Measurements from ENCODE around the gene SIRPG.
"Not testable (repeated sequence)": the region's sequence is repeated elsewhere in the genome, so short reads cannot be mapped to it uniquely, and the experiment has no call there.

Gene SIRPG

GRCh38 chr20:1657556-1658334 lies at the start of gene SIRPG:
Gene SIRPG (minus strand): TSS chr20:1657779. CDS start chr20:1657714, 65 bp downstream.
- no peak for DNase-seq (ENCODE audit: insufficient read length, low spot score)
- no peak for TF ChIP-seq POLR2A (IDR thresholded peaks at IDR 0.05; ENCODE audit: low read depth, low read length)
- FAIRE-seq: no peak

DNA sequence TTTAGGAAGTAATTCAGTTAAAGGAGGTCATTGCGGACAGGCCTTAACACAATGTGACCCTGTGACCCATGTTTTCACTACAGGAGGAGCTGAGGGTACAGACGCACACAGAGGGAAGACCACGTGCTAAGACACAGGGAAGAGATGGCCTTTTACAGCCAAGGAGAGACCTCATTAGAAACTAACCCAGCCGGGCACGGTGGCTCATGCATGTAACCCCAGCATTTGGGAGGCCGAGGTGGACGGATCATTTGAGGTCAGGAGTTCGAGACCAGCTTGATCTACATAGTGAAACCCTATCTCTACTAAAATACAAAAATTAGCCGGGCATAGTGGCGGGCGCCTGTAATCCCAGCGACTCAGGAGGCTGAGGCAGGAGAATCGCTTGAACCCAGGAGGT lies 49.3 kb upstream of the SIRPG start:
- FAIRE-seq: not testable (repeated sequence)

GRCh38 chr20:1706079-1706478 lies 48.5 kb upstream of the SIRPG start:
- DNase-seq (ENCODE audit: insufficient read length, low spot score) (no peak), FAIRE-seq (no peak)
- TF ChIP-seq POLR2A (IDR thresholded peaks at IDR 0.05; ENCODE audit: low read depth, low read length): no peak

More for the DNA sequence above, 49.3 kb upstream of the SIRPG start:
- not testable (repeated sequence) for DNase-seq (ENCODE audit: insufficient read length, low spot score)

DNA sequence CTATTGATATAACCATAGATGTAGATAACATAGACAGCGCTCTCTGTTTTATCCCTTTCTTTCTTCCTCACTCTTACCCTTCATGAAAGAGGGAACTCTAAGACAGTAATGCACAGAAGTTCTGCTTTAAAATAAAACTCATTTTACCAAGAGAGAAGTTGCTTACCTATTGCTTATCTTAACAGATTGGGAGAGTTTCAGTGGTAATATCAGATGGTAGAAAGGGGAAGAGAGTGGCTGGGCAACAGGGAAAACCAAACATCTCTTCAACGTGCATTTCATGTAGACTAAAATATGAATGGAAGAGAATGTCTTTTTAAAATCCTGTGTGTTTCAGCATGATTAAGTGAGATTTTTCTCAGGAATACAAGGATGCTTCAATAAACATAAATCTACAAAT lies 45.3 kb upstream of the SIRPG start:
- no peak for FAIRE-seq
- TF ChIP-seq POLR2A (IDR thresholded peaks at IDR 0.05; ENCODE audit: low read depth, low read length): no peak
- no peak for DNase-seq (ENCODE audit: insufficient read length, low spot score)

GRCh38 chr20:1702328-1702727 lies 44.7 kb upstream of the SIRPG start:
- FAIRE-seq: no peak
- TF ChIP-seq POLR2A (IDR thresholded peaks at IDR 0.05; ENCODE audit: low read depth, low read length): no peak
- no peak for DNase-seq (ENCODE audit: insufficient read length, low spot score)

DNA sequence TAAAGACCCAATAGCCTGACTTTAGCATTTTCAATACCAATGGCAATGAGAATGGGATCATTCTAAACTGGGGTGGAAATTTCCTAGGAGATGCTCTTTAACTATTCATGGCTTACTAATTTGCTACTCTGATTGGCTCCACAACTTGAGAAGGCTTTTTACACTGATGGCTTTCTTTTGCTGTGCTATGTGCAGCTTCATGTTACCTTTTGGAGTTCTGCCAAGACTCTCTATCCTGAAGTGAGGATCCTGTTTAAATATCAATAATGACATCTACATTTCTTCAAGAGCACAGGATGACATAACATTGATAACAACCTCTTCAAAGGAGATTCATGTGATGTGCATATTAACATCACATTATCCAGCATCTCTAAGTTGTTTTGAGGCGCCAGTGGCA lies 43.4 kb upstream of the SIRPG start:
- no peak for TF ChIP-seq POLR2A (IDR thresholded peaks at IDR 0.05; ENCODE audit: low read depth, low read length)
- FAIRE-seq (no peak), DNase-seq (ENCODE audit: insufficient read length, low spot score) (no peak)

- no peak for DNase-seq (ENCODE audit: insufficient read length, low spot score)
- no peak for FAIRE-seq
- no peak for TF ChIP-seq POLR2A (IDR thresholded peaks at IDR 0.05; ENCODE audit: low read depth, low read length)
Observed at GRCh38 chr20:1697592-1697991, 40.0 kb upstream of the SIRPG start.

DNA sequence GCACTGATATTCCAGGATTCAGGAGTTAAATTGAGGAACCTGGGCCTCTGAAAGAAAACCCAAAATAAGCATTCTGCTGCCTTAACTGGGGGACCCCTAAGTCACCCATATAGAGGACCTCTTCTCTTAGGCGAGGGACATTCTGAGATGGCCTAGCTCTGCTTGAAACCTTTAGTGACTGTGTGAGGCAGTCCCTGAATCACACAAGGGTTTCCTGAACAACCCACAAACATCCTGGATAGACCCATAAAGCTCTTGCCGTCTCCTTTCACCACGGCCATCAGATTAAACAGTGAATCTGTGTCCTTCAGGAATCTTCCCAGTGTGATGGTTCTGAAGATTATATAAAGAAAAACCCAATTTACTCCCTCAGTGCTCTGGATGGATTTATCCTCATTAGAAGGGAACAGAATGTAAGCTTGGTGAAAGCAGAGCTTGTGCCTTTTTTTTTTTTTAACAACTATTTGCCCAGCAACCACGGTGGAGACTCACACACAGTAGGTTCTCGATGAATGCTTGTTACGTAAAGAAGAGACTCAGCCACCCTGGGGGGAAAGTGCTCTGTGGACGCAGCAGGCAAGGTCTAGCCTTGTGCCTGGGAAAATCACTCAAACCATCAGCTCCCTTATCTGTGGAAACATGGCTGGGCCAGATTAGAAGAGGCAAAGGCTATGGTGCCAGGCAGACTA lies 39.1 kb upstream of the SIRPG start:
- no peak for TF ChIP-seq POLR2A (IDR thresholded peaks at IDR 0.05; ENCODE audit: low read depth, low read length)
- DNase-seq (ENCODE audit: insufficient read length, low spot score) (no peak), FAIRE-seq (no peak)

- FAIRE-seq: no peak
- TF ChIP-seq POLR2A (IDR thresholded peaks at IDR 0.05; ENCODE audit: low read depth, low read length): no peak
- DNase-seq (ENCODE audit: insufficient read length, low spot score): no peak
Observed at GRCh38 chr20:1694672-1695071, 37.1 kb upstream of the SIRPG start.

DNA sequence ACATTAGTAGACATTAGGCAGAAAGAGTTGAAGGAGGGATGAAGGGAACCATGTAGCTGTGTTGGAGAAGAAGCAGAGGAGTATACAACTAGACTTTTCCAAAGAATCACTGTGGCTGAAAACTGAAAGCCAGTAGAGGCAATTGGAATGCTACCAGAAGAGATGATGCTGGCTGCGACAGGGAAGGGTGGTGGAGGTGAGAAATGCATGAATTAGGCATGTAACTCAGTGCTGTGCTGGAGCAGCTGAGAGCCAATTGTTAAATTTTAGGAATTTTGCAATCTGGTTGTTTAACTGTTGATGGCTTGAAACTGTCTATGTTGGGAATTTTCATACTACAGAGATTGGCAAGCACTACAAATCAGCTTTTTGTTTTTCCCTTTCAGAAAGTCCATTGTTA lies 35.8 kb upstream of the SIRPG start:
- DNase-seq (ENCODE audit: insufficient read length, low spot score): no peak
- no peak for FAIRE-seq
- no peak for TF ChIP-seq POLR2A (IDR thresholded peaks at IDR 0.05; ENCODE audit: low read depth, low read length)

- FAIRE-seq (no peak), DNase-seq (ENCODE audit: insufficient read length, low spot score) (no peak)
- TF ChIP-seq POLR2A (IDR thresholded peaks at IDR 0.05; ENCODE audit: low read depth, low read length): no peak
Observed at GRCh38 chr20:1689721-1690120, 32.1 kb upstream of the SIRPG start.

- DNase-seq (ENCODE audit: insufficient read length, low spot score) (no peak), FAIRE-seq (no peak)
- TF ChIP-seq POLR2A (IDR thresholded peaks at IDR 0.05; ENCODE audit: low read depth, low read length): no peak
Observed at GRCh38 chr20:1688886-1689538, 31.4 kb upstream of the SIRPG start.

- FAIRE-seq (no peak), DNase-seq (ENCODE audit: insufficient read length, low spot score) (no peak)
- no peak for TF ChIP-seq POLR2A (IDR thresholded peaks at IDR 0.05; ENCODE audit: low read depth, low read length)
Observed at GRCh38 chr20:1687053-1687452, 29.5 kb upstream of the SIRPG start.

- DNase-seq (ENCODE audit: insufficient read length, low spot score) (no peak), FAIRE-seq (no peak)
- no peak for TF ChIP-seq POLR2A (IDR thresholded peaks at IDR 0.05; ENCODE audit: low read depth, low read length)
Observed at GRCh38 chr20:1686151-1686748, 28.7 kb upstream of the SIRPG start.

Data from H54 (cell line).